K562 (cell line): ENCODE data around the gene PLAAT3. TPM values are rescaled to one million over a fixed set of nuclear protein-coding genes. Genes with fewer than 3 reads are reported as not detected.

Source experiments
- PYGO2 ChIP-seq: fragments of 450-650 bp; IDR thresholded peaks from 2 replicates; pipeline ENCODE4 v1.6.1; 2016; ENCODE audit warnings: mild to moderate bottlenecking, missing genetic modification characterization, moderate library complexity, missing compliant biosample characterization
- SNRNP70 ChIP-seq: fragments of 200-400 bp; formaldehyde crosslinking; optimal IDR thresholded peaks from 2 replicates; pipeline ENCODE3; 2017; ENCODE audit warnings: low read depth, low read length
- ZBTB43 ChIP-seq: sonication (generic); formaldehyde crosslinking; IDR thresholded peaks from 2 replicates; pipeline ENCODE4 v1.8.0; 2023; ENCODE audit warnings: mild to moderate bottlenecking, missing genetic modification reagents
- ZNF785 ChIP-seq: fragments of 250-450 bp; sonication (Bioruptor Pico); IDR thresholded peaks from 2 replicates; pipeline ENCODE4 v1.4.0; 2020; ENCODE audit warnings: mild to moderate bottlenecking
- polyA plus RNA-seq, 8 experiments: library from polyadenylated mRNA; depleted of rRNA in 4 of 8; stranded (reverse) in 5 of 8; unstranded in 3 of 8; fragments of >200 nt; fragmentation: Nextera tagmentation in 2 of 8; fragmentation: Illumina TruSeq in 1 of 8; extraction: Ambion mirVana in 2 of 8; extraction: Trizol in 1 of 8; gene quantifications; 2 replicates each; pipeline versions ENCODE4 v1.2.1 to v1.2.3, GENCODE V29; 2011 to 2014; ENCODE audit warnings: inconsistent platforms in 1 of 8, missing spikeins in 1 of 8
- total RNA-seq, 7 experiments: library from RNA; depleted of rRNA in 6 of 7; stranded (reverse); fragments of >200 nt in 6 of 7; fragmentation: Illumina TruSeq in 2 of 7; extraction: Trizol in 2 of 7; gene quantifications; 2 replicates each; pipeline versions ENCODE4 v1.2.1 to v1.2.3, GENCODE V29; 2011 to 2021; ENCODE audit warnings: low replicate concordance in 1 of 7
- TF ChIP-seq, protein P1 (sequence below), 2 experiments: fragments of 200-800 bp in 1 of 2; sonication (Bioruptor generic) in 1 of 2; sonication (generic) in 1 of 2; formaldehyde crosslinking in 1 of 2; IDR thresholded peaks in 1 of 2; conservative IDR thresholded peaks in 1 of 2; 2 replicates each; pipeline versions ENCODE4 v1.5.0 to v1.6.1; 2016 to 2020; ENCODE audit warnings: missing compliant biosample characterization in 1 of 2, missing genetic modification characterization in 1 of 2, missing genetic modification reagents in 1 of 2
- TF ChIP-seq, protein P2 (sequence below): fragments of 450-650 bp; IDR thresholded peaks from 2 replicates; pipeline ENCODE4 v1.6.1; 2016; ENCODE audit warnings: low read depth, mild to moderate bottlenecking, moderate library complexity

The PLAAT3 gene
- total and polyA plus RNA-seq, 9 of the 15 experiments (the other 6 are each of a cell fraction or from before 2014, with no cell fraction given): 0.80 to 2.7 (median 1.4) TPM

DNA sequence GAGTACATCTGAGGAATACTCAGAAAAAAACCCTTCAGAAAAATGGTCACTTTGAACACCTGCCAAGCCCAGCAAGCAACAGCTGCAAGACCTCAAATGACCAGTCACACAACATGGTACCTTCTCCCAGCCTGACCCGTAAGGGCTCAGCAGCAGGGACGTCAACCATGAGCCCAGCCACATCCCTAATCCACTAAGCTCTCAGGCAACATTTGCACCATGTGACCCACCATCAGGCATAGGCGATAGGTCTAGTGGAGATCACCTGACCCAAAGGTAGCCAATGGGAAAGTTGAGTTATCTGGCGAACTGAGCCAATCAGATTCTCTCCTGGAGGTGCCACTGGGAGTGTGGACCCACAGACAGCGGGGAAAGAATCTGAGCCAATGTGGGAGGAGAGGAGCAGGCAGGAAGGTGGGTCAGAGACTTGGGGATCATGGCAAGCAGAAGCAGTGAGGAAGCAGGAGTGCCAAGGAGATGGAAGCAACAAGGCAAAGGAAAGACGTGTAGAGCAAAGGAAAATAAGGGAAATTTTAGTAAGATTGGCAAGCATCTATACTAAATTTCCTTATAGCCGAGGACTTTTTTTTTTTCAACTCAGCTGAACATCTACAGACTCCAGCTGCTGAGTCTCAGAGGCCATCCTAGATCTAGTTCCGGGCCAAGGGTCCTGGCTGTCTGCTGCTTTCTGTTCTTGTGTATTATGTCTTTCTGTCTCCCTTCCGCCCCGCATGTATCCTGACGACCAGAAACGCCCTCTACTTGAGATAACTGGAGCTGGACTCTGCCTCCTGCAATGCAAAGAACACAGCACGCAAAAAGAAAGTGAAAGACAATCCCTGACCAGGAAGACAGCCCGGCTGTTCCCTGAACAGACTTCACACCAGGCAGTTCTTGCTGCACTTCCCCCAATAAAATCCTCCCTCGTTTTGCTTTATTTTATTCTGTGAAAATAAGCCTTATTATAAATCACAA is 40.1 kb downstream of the PLAAT3 start (continued):
- TF ChIP-seq, protein P1, sequence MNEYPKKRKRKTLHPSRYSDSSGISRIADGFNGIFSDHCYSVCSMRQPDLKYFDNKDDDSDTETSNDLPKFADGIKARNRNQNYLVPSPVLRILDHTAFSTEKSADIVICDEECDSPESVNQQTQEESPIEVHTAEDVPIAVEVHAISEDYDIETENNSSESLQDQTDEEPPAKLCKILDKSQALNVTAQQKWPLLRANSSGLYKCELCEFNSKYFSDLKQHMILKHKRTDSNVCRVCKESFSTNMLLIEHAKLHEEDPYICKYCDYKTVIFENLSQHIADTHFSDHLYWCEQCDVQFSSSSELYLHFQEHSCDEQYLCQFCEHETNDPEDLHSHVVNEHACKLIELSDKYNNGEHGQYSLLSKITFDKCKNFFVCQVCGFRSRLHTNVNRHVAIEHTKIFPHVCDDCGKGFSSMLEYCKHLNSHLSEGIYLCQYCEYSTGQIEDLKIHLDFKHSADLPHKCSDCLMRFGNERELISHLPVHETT (CRISPR knock-in tag; conservative IDR thresholded peaks at IDR 0.05 in 1 of 2, IDR thresholded peaks at IDR 0.05 in 1 of 2): peak in 1 of 2 experiments; percentile 83; a peak in 2 of 4 replicates
- TF ChIP-seq PYGO2: no peak
- TF ChIP-seq ZNF785 (CRISPR knock-in tag): no peak
- TF ChIP-seq, protein P2, sequence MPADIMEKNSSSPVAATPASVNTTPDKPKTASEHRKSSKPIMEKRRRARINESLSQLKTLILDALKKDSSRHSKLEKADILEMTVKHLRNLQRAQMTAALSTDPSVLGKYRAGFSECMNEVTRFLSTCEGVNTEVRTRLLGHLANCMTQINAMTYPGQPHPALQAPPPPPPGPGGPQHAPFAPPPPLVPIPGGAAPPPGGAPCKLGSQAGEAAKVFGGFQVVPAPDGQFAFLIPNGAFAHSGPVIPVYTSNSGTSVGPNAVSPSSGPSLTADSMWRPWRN: no peak
- TF ChIP-seq SNRNP70: no peak
- no peak for TF ChIP-seq ZBTB43 (CRISPR knock-in tag)
